Immature natural killer cell (primary cell): ENCODE measurements around the gene STARD6. TPM values are rescaled to one million over a fixed set of nuclear protein-coding genes. Genes with fewer than 3 reads are reported as not detected.

Experiments used
- DNase-seq, 3 donors: peaks; one replicate each; pipeline ENCODE4 v3.0.0; 2022; ENCODE audit warnings: mixed read lengths in 1 of 3
- H3K27ac Mint-ChIP-seq, 6 donors: one replicate each; pipeline ENCODE4 v1.8.0; 2020; ENCODE audit warnings: mixed read lengths in 6 of 6, mild to moderate bottlenecking in 5 of 6, inconsistent platforms in 4 of 6, moderate library complexity in 3 of 6
- H3K27me3 Mint-ChIP-seq, 3 donors: one replicate each; pipeline ENCODE4 v1.8.0; 2020 to 2021; ENCODE audit warnings: low read depth in 3 of 3, mild to moderate bottlenecking in 3 of 3, mixed read lengths in 3 of 3, moderate library complexity in 3 of 3, inconsistent platforms in 1 of 3
- H3K36me3 Mint-ChIP-seq, 3 donors: one replicate each; pipeline ENCODE4 v1.8.0; 2020; ENCODE audit warnings: mixed read lengths in 3 of 3, inconsistent platforms in 2 of 3, mild to moderate bottlenecking in 2 of 3
- H3K4me1 Mint-ChIP-seq, 2 donors: one replicate each; pipeline ENCODE4 v1.8.0; 2020; ENCODE audit warnings: inconsistent platforms in 2 of 2, mild to moderate bottlenecking in 2 of 2, mixed read lengths in 2 of 2, moderate library complexity in 1 of 2
- H3K4me3 Mint-ChIP-seq, 5 donors: one replicate each; pipeline ENCODE4 v1.8.0; 2020; ENCODE audit warnings: mild to moderate bottlenecking in 5 of 5, mixed read lengths in 5 of 5, inconsistent platforms in 3 of 5, moderate library complexity in 3 of 5
- H3K9me3 Mint-ChIP-seq, 6 donors: one replicate each; pipeline ENCODE4 v1.8.0; 2020; ENCODE audit warnings: mild to moderate bottlenecking in 6 of 6, mixed read lengths in 6 of 6, inconsistent platforms in 4 of 6, moderate library complexity in 3 of 6
- polyA plus RNA-seq, 3 donors: library from polyadenylated mRNA; unstranded; fragments of 300-500 nt; fragmentation: Illumina TruSeq; gene quantifications; one replicate each; pipeline ENCODE4 v1.2.3, GENCODE V29; 2021

STARD6 gene
- polyA plus RNA-seq, 3 donors from 2014 or later, result not detected

GRCh38 chr18:54382076-54382475 is 24.4 kb upstream of the STARD6 start:
- no peak for DNase-seq
- peaks cover 0 to 17% (median 8%) of the 10 kb centered on the region in 3 donors for H3K36me3 Mint-ChIP-seq
- H3K27me3 Mint-ChIP-seq, result peaks cover 4 to 9% (median 6%) of the 10 kb centered on the region in 3 donors
- no peak overlapping the region for H3K27ac Mint-ChIP-seq
- H3K4me1 Mint-ChIP-seq, result peaks cover 0 to 6% of the 10 kb centered on the region in 2 donors
- H3K4me3 Mint-ChIP-seq, result no peak overlapping the region
- H3K9me3 Mint-ChIP-seq, result no peaks in the 10 kb centered on the region

GRCh38 chr18:54381640-54382039 is 24.0 kb upstream of the STARD6 start:
- H3K27me3 Mint-ChIP-seq, result peaks cover 3 to 5% (median 4%) of the 10 kb centered on the region in 3 donors
- H3K27ac Mint-ChIP-seq, result no peak overlapping the region
- no peak for DNase-seq
- peaks cover 0 to 17% (median 9%) of the 10 kb centered on the region in 3 donors for H3K36me3 Mint-ChIP-seq
- H3K4me3 Mint-ChIP-seq, result no peak overlapping the region
- H3K4me1 Mint-ChIP-seq, result peaks cover 0 to 6% of the 10 kb centered on the region in 2 donors
- no peaks in the 10 kb centered on the region for H3K9me3 Mint-ChIP-seq

GRCh38 chr18:54378057-54378456 is 20.4 kb upstream of the STARD6 start:
- H3K4me3 Mint-ChIP-seq, result peak overlapping the region; percentile 9 to 62 (median 49)

GRCh38 chr18:54360406-54360805 is 2.7 kb upstream of the STARD6 start:
- peaks cover 7 to 18% (median 16%) of the 10 kb centered on the region in 3 donors for H3K27me3 Mint-ChIP-seq
- H3K27ac Mint-ChIP-seq, result no peak overlapping the region
- DNase-seq, result no peak
- H3K4me3 Mint-ChIP-seq, result no peak overlapping the region
- H3K4me1 Mint-ChIP-seq, result peaks cover 20 to 29% of the 10 kb centered on the region in 2 donors
- peaks cover 3 to 11% (median 3%) of the 10 kb centered on the region in 3 donors for H3K36me3 Mint-ChIP-seq
- no peaks in the 10 kb centered on the region for H3K9me3 Mint-ChIP-seq

More at GRCh38 chr18:54378057-54378456, 20.4 kb upstream of the STARD6 start:
- peaks cover 6 to 20% (median 17%) of the 10 kb centered on the region in 3 donors for H3K36me3 Mint-ChIP-seq
- no peak for DNase-seq
- H3K27me3 Mint-ChIP-seq, result peaks cover 0 to 3% (median 0%) of the 10 kb centered on the region in 3 donors
- H3K9me3 Mint-ChIP-seq, result no peaks in the 10 kb centered on the region
- H3K27ac Mint-ChIP-seq, result no peak overlapping the region
- peaks cover 0 to 6% of the 10 kb centered on the region in 2 donors for H3K4me1 Mint-ChIP-seq

- H3K4me1 Mint-ChIP-seq, result peaks cover 20 to 29% of the 10 kb centered on the region in 2 donors
- H3K9me3 Mint-ChIP-seq, result no peaks in the 10 kb centered on the region
- peaks cover 7 to 18% (median 16%) of the 10 kb centered on the region in 3 donors for H3K27me3 Mint-ChIP-seq
- no peak overlapping the region for H3K27ac Mint-ChIP-seq
- peak overlapping the region in 2 of 5 donors; percentile 94 to 97 for H3K4me3 Mint-ChIP-seq
- DNase-seq, result no peak
- peaks cover 3 to 11% (median 3%) of the 10 kb centered on the region in 3 donors for H3K36me3 Mint-ChIP-seq
These were observed 1.6 kb upstream of the STARD6 start for GRCh38 chr18:54359233-54359632.

- no peaks in the 10 kb centered on the region for H3K9me3 Mint-ChIP-seq
- DNase-seq, result no peak
These were observed 910 bp upstream of the STARD6 start for GRCh38 chr18:54358495-54359040.

GRCh38 chr18:54357082-54357659 is 487 bp downstream of the STARD6 start:
- Mint-ChIP-seq H3K27me3 (peaks cover 7 to 18% (median 16%) of the 10 kb centered on the region in 3 donors), H3K4me3 (peak overlapping the region; percentile 92 to 100 (median 97)), H3K27ac (peak overlapping the region; percentile 83 to 96 (median 90)), H3K9me3 (no peaks in the 10 kb centered on the region), H3K36me3 (peaks cover 0 to 3% (median 3%) of the 10 kb centered on the region in 3 donors), H3K4me1 (peaks cover 20 to 29% of the 10 kb centered on the region in 2 donors)
- DNase-seq, result no peak

More at GRCh38 chr18:54358495-54359040, 910 bp upstream of the STARD6 start:
- peak overlapping the region; percentile 88 to 96 (median 92) for H3K27ac Mint-ChIP-seq
- H3K4me1 Mint-ChIP-seq, result peaks cover 20 to 29% of the 10 kb centered on the region in 2 donors
- H3K36me3 Mint-ChIP-seq, result peaks cover 3 to 8% (median 3%) of the 10 kb centered on the region in 3 donors
- peaks cover 7 to 18% (median 16%) of the 10 kb centered on the region in 3 donors for H3K27me3 Mint-ChIP-seq
- peak overlapping the region; percentile 92 to 100 (median 97) for H3K4me3 Mint-ChIP-seq

GRCh38 chr18:54351186-54351585 is 6.5 kb downstream of the STARD6 start:
- H3K36me3 Mint-ChIP-seq, result no peaks in the 10 kb centered on the region
- DNase-seq, result no peak
- no peak overlapping the region for H3K4me3 Mint-ChIP-seq
- peaks cover 0 to 2% (median 0%) of the 10 kb centered on the region in 6 donors for H3K9me3 Mint-ChIP-seq
- H3K4me1 Mint-ChIP-seq, result no peaks in the 10 kb centered on the region
- H3K27ac Mint-ChIP-seq, result no peak overlapping the region
- peaks cover 2 to 3% (median 2%) of the 10 kb centered on the region in 3 donors for H3K27me3 Mint-ChIP-seq

GRCh38 chr18:54338230-54338629 is 19.4 kb downstream of the STARD6 start:
- DNase-seq, result no peak
- Mint-ChIP-seq H3K9me3 (peaks cover 0 to 1% (median 0%) of the 10 kb centered on the region in 6 donors), H3K4me3 (no peak overlapping the region), H3K4me1 (no peaks in the 10 kb centered on the region), H3K27me3 (peaks cover 0 to 8% (median 3%) of the 10 kb centered on the region in 3 donors), H3K27ac (no peak overlapping the region), H3K36me3 (no peaks in the 10 kb centered on the region)

GRCh38 chr18:54335638-54336173 is 22.0 kb downstream of the STARD6 start:
- no peak overlapping the region for H3K27ac Mint-ChIP-seq
- no peak overlapping the region for H3K4me3 Mint-ChIP-seq
- no peak for DNase-seq
- H3K36me3 Mint-ChIP-seq, result no peaks in the 10 kb centered on the region
- H3K9me3 Mint-ChIP-seq, result peaks cover 0 to 1% (median 0%) of the 10 kb centered on the region in 6 donors
- peaks cover 0 to 8% (median 3%) of the 10 kb centered on the region in 3 donors for H3K27me3 Mint-ChIP-seq
- H3K4me1 Mint-ChIP-seq, result no peaks in the 10 kb centered on the region

GRCh38 chr18:54330768-54331548 is 26.7 kb downstream of the STARD6 start:
- DNase-seq, result no peak
- Mint-ChIP-seq H3K9me3 (no peaks in the 10 kb centered on the region), H3K27ac (no peak overlapping the region), H3K36me3 (no peaks in the 10 kb centered on the region), H3K27me3 (peaks cover 0 to 5% (median 0%) of the 10 kb centered on the region in 3 donors), H3K4me3 (no peak overlapping the region), H3K4me1 (no peaks in the 10 kb centered on the region)

- Mint-ChIP-seq H3K27me3 (peaks cover 0 to 5% (median 0%) of the 10 kb centered on the region in 3 donors), H3K27ac (no peak overlapping the region), H3K4me3 (no peak overlapping the region), H3K9me3 (no peaks in the 10 kb centered on the region), H3K4me1 (no peaks in the 10 kb centered on the region), H3K36me3 (no peaks in the 10 kb centered on the region)
- DNase-seq, result no peak
These were observed 27.9 kb downstream of the STARD6 start for GRCh38 chr18:54329787-54330186.

GRCh38 chr18:54327818-54328217 is 29.8 kb downstream of the STARD6 start:
- DNase-seq, result no peak
- H3K4me3 Mint-ChIP-seq, result no peak overlapping the region
- peaks cover 0 to 5% (median 0%) of the 10 kb centered on the region in 3 donors for H3K27me3 Mint-ChIP-seq
- H3K4me1 Mint-ChIP-seq, result no peaks in the 10 kb centered on the region
- no peaks in the 10 kb centered on the region for H3K9me3 Mint-ChIP-seq
- H3K27ac Mint-ChIP-seq, result no peak overlapping the region
- H3K36me3 Mint-ChIP-seq, result no peaks in the 10 kb centered on the region
